ENCODE measurements around the gene SLC25A25.
"Not testable (repeated sequence)": the region's sequence is repeated elsewhere in the genome, so short reads cannot be mapped to it uniquely, and the experiment has no call there.

GRCh38 chr9:128036522-128036921 lies 31.5 kb upstream of the SLC25A25 start:
- TF ChIP-seq CTCF (IDR thresholded peaks at IDR 0.05; ENCODE audit: extremely low read depth in 1 of 2, insufficient read depth in 1 of 2, low read depth in 1 of 2, low read length in 2 of 2); EZH2 (IDR thresholded peaks at IDR 0.05; ENCODE audit: borderline replicate concordance, low read depth, low read length, severe bottlenecking); POLR2A (IDR thresholded peaks at IDR 0.05; ENCODE audit: low read depth, low read length); JUN (IDR thresholded peaks at IDR 0.05; ENCODE audit: borderline replicate concordance, insufficient read depth, insufficient read length, low read depth); FOS (IDR thresholded peaks at IDR 0.05; ENCODE audit: borderline replicate concordance, insufficient read depth, low read length); GATA2 (IDR thresholded peaks at IDR 0.05; ENCODE audit: insufficient read depth, insufficient read length, low read depth, low read length); MYC (IDR thresholded peaks at IDR 0.05; ENCODE audit: low read depth, low read length): not testable (repeated sequence)
- TF ChIP-seq, protein P1, sequence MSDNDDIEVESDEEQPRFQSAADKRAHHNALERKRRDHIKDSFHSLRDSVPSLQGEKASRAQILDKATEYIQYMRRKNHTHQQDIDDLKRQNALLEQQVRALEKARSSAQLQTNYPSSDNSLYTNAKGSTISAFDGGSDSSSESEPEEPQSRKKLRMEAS (IDR thresholded peaks at IDR 0.05; ENCODE audit: insufficient read depth, insufficient read length): not testable (repeated sequence)

All from endothelial cell of umbilical vein (primary cell).